HG03558 (cell line): ENCODE data around the gene FAM25G.

Experiments used
- ATAC-seq: cut with Tn5 transposase; IDR thresholded peaks from one replicate; pipeline ENCODE4 v1.9.1; 2021; ENCODE audit warnings: moderate number of reproducible peaks; ENCODE audit not compliant: unreplicated experiment; ENCODE audit errors: extremely low read depth

FAM25G gene

GRCh38 chr10:47449979-47450378 is 41.5 kb downstream of the FAM25G start:
- no peak for ATAC-seq

DNA sequence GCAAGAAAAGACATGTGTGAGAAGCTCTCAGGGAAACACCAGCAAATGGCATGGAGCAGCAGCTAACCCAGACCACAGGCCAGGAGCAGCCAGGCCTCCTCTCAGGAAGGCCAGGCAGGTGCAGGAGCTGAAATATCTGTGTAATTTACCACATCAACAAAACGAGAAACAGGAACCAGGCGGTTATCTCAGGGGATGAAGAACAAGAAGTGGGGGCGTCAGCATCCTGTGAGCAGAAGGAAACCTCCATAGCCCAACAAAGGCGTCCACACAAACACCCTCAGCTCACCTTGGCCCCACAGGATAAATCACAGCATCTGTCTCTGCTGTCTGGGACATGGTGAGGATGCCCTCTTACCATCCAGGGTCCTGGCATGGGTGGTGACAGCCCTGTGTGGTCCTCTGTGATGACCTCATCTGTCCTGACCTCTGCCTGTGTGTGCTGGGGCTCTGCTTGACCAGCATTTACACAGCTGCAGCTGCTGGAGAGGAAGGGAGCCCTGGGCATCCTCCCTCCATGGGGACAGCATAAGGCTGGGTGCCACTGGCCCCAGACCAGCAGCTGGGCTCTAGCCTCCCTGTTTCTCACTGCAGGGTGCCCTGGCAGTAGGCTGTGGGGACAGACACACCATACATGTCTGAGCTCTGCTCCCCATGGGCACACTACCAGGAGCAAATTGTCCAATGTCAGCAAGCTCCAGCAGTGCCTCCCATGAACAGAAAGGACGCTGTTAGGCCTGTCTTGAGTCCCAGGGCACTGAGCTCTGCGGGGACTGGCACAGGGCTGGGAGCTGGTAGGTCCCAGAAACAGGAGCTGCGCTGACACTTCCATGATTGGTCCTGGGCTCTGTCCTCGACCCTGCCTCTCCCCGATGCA is 42.2 kb downstream of the FAM25G start:
- no peak for ATAC-seq

DNA sequence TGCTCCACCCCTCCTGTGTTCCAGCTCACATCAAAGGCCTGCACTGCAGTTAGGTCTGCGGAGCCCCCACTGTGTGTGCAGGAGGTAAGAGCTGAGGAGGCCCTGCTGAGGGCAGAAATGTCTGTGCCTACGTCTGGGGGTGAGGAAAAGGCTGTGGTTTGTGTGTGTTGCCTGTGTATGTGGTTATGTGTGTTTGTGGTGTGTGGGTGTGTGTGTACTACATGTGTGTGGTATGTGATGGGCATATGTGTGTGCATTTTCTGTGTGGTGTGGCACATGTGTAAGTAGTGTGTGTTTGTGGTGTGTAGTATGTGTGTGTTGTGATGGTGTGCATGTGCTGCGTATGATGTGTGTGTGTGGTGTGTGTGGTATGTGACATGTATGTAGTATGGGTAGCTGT is 43.8 kb downstream of the FAM25G start:
- no peak for ATAC-seq

DNA sequence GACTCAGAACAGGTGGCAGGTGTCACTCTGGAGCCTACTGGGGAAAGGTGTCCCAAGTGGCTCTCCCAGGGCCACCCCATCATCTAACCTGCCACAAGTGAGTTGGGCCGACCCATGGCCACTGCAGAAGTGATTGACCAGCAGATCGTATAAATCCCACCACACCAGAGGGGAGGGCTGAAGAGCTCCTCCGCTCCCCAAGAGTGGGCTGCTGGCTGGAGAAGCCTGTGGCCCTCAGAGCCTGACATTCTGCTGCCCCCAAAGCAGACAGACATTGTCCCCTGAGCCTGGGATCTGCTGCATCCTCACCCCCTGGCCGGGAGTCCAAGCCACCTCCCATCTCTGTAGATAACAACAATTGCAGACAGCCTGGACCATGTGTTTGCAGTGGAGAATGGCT is 44.3 kb downstream of the FAM25G start:
- ATAC-seq = no peak

DNA sequence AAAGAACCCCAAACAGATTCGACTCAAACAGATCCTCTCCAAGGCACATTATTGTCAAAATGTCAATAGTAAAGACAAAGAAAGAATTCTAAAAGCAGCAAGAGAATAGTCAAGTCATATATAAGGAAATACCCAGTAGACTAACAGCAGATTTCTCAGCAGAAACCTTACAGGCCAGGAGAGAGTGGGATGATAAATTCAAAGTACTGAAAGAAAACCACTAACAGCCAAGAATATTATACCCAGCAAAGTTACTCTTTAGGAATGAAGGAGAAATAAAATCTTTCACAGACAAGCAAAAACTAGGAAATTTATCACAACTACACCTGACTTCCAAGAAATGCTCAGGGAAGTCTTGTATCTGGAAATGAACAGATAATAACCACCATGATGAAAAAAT is 45.8 kb downstream of the FAM25G start:
- no peak for ATAC-seq

DNA sequence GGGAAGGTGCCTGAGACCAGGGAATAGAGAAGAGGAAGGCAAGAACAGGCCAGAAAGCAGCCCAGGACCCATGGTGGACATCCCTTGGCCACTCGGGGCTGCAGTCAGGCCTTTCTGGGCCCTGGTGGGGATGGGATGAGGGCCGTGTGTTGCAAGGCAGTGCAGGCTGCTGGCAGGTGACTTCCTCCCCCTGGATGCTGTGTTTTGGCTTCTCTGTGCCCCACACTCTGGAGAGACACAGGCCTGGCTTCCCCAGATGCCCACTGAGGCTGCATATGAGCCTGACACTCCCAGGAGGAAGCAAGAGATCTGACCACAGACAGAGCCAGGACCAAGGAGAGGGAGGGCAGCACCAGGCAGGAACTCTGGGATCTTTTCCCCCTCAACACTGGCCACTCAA is 47.5 kb downstream of the FAM25G start:
- no peak for ATAC-seq

- ATAC-seq = no peak
Measured at GRCh38 chr10:47443145-47443544, 48.4 kb downstream of the FAM25G start.

- no peak for ATAC-seq
Measured at GRCh38 chr10:47442351-47442750, 49.1 kb downstream of the FAM25G start.

DNA sequence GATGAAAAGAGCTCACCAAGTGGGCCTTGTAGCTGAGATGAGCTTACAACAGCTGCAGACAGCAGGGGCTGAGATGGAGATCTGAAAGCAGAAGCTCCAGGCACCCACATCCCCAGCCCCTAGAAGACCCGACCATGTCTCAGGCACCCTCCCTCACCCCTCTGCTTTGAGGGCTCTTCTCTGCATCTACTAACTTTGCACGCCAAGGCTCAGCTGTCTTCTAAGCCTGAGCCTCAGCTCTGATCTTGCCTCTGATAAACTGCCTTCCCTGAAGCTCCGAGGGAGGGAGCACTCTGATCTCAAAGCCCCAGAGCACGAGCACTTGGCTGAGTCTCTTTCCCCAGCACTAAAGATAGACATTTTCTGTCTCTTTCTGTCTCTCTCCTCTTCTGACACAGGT is 49.6 kb downstream of the FAM25G start:
- ATAC-seq = no peak

DNA sequence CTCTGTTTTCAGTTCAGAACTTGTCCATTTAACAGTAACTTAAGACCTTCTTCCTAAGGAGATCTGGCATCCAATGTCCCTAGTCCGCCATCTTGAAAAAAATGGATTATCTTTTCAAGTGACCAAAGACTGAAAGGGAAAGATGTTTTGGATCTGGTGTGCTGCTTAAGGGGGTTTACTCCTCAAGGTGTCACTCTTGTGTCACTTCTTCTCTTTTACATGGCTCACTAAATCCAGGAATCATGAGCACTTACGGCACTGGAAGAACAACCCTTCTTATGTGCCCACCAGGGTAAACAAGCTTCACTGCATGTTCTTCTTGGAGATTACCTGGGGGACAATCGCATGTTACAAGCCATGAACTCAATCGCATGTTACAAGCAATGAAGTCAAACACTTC is 51.3 kb downstream of the FAM25G start:
- no peak for ATAC-seq

DNA sequence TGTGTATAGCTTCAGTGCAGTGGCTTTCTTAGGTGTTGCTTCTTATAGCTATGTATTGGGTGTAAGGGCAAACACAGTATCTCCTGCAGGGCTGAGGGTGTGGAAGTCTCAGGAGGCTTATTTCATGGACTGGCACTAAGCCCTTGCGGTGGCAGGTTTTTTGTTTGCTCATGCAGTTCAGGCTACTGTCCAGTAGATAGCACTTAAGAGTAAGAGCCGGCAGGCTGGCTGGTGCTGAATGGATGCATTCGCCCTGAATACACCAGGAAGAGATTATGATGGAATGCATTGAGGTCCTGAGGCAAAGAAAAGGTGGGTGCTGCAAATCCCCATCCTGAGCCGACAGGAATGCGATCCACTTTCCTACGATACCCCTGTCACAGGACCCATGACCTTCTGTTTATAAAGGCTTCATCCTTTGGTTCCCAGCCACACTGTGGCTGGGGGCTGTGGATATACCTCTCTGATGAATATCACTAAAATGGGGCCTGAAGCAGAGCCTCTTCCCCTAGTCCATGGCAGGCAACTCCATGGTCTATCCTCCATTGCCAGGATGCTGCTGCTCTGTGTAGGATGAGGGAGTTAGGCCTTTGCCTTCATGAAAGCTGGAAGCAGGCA is 52.5 kb downstream of the FAM25G start:
- ATAC-seq = no peak
